PC-9 (cell line): ENCODE measurements around the gene GALNT13. TPM values are rescaled to one million over a fixed set of nuclear protein-coding genes. Genes with fewer than 3 reads are reported as not detected.

ENCODE experiments used
- BruUV-seq: library from RNA; stranded (reverse); fragments of 400-500 nt; replicated peaks from 2 replicates; lab custom pipeline; 2021; lab: Mats Ljungman, UMichigan
- CTCF ChIA-PET: fragments of 300-600 bp; sonication (Branson Sonifier 250); formaldehyde crosslinking; loops from one replicate; lab custom pipeline; 2022; ENCODE audit warnings: antibody characterized with exemption; lab: Charles Lee
- POLR2A ChIA-PET: fragments of 300-600 bp; sonication (Branson Sonifier 250); formaldehyde crosslinking; loops from one replicate; lab custom pipeline; 2022; ENCODE audit warnings: antibody characterized with exemption; ENCODE audit not compliant: unreplicated experiment; lab: Charles Lee
- DNase-seq, 2 experiments: peaks; one replicate each; pipeline versions ENCODE4 v3.0.0 to v3.0.0-alpha.2; 2015 to 2022; ENCODE audit warnings: mixed read lengths in 1 of 2
- H2AFZ ChIP-seq: fragments of 200-600 bp; sonication (generic); 2 replicates; pipeline ENCODE4 v1.8.1; 2017; ENCODE audit warnings: antibody characterized with exemption
- H3F3A ChIP-seq: fragments of 200-600 bp; sonication (generic); 2 replicates; pipeline ENCODE4 v1.8.1; 2017; ENCODE audit warnings: antibody characterized with exemption, mild to moderate bottlenecking, low read depth; ENCODE audit not compliant: insufficient read depth
- H3K27ac ChIP-seq: fragments of 200-600 bp; sonication (generic); 2 replicates; pipeline ENCODE4 v1.6.1; 2016; ENCODE audit warnings: mixed run types
- H3K27me3 ChIP-seq: fragments of 200-600 bp; sonication (generic); 2 replicates; pipeline ENCODE4 v1.6.1; 2016; ENCODE audit warnings: low read depth, mixed run types; ENCODE audit not compliant: insufficient read depth
- H3K36me3 ChIP-seq: fragments of 200-600 bp; sonication (generic); 2 replicates; pipeline ENCODE4 v1.6.1; 2016; ENCODE audit warnings: low read depth, mixed run types
- H3K4me1 ChIP-seq: fragments of 200-600 bp; sonication (generic); replicated peaks from 2 replicates; pipeline ENCODE4 v1.6.1; 2016; ENCODE audit warnings: mixed run types; ENCODE audit not compliant: insufficient read depth
- H3K4me2 ChIP-seq: fragments of 200-600 bp; sonication (generic); 2 replicates; pipeline ENCODE4 v1.6.1; 2017; ENCODE audit warnings: mixed run types
- H3K4me3 ChIP-seq: fragments of 200-600 bp; sonication (generic); 2 replicates; pipeline ENCODE4 v1.6.1; 2016; ENCODE audit warnings: mixed run types
- H3K79me2 ChIP-seq: fragments of 200-600 bp; sonication (generic); 2 replicates; pipeline ENCODE4 v1.6.1; 2017; ENCODE audit warnings: low read depth, mixed run types
- H3K9me2 ChIP-seq: fragments of 200-600 bp; sonication (generic); 2 replicates; pipeline ENCODE4 v1.8.1; 2017; ENCODE audit warnings: mild to moderate bottlenecking; ENCODE audit not compliant: insufficient read depth
- H3K9me3 ChIP-seq: fragments of 200-600 bp; sonication (generic); 2 replicates; pipeline ENCODE4 v1.8.1; 2016; ENCODE audit warnings: low read depth; ENCODE audit not compliant: insufficient read depth
- H4K20me1 ChIP-seq: fragments of 200-600 bp; sonication (generic); 2 replicates; pipeline ENCODE4 v1.8.1; 2017; ENCODE audit not compliant: insufficient read depth
- CTCF ChIP-seq: fragments of 200-600 bp; sonication (generic); conservative IDR thresholded peaks from 2 replicates; pipeline ENCODE4 v1.6.1; 2017; ENCODE audit warnings: mixed run types, antibody characterized with exemption, mild to moderate bottlenecking, moderate library complexity
- EZH2 ChIP-seq: fragments of 200-600 bp; sonication (generic); IDR thresholded peaks from 2 replicates; pipeline ENCODE4 v1.8.0; 2017; ENCODE audit warnings: antibody characterized with exemption, low read depth
- intact Hi-C: fragments of 100-400 bp; cut with micrococcal nuclease; formaldehyde crosslinking; loops from one replicate; pipeline ENCODE4 v1.10.0; 2022; ENCODE audit not compliant: unreplicated experiment
- total RNA-seq: library from RNA; stranded (reverse); gene quantifications from 2 replicates; pipeline ENCODE4 v1.2.3, GENCODE V29; 2021

GALNT13 gene
- total RNA-seq, 1 experiment from 2014 or later = 3.6 TPM

- no peak for TF ChIP-seq EZH2
- TF ChIP-seq CTCF = no peak
- Histone ChIP-seq H3K4me2 (no peak overlapping the region), H3K27me3 (no peaks in the 10 kb centered on the region), H3K9me2 (no peaks in the 10 kb centered on the region), H2AFZ (no peak overlapping the region), H3K9me3 (no peaks in the 10 kb centered on the region), H4K20me1 (no peaks in the 10 kb centered on the region), H3K36me3 (no peaks in the 10 kb centered on the region), H3K4me1 (no peaks in the 10 kb centered on the region), H3K27ac (no peak overlapping the region), H3K4me3 (no peak overlapping the region), H3K79me2 (no peaks in the 10 kb centered on the region), H3F3A (no peaks in the 10 kb centered on the region)
- BruUV-seq = no TSS peak
- DNase-seq = no peak
- ChIA-PET CTCF (no interaction called here), POLR2A (no interaction called here)
- intact Hi-C loops = no loop called here
These were observed 74.3 kb downstream of the GALNT13 start for GRCh38 chr2:153946036-153946435.

GRCh38 chr2:153953761-153954160, 82.0 kb downstream of the GALNT13 start:
- H3F3A ChIP-seq = no peaks in the 10 kb centered on the region
- no peak overlapping the region for H3K4me2 ChIP-seq
- no peaks in the 10 kb centered on the region for H3K27me3 ChIP-seq
- TF ChIP-seq CTCF (no peak), EZH2 (no peak)
- H3K9me2 ChIP-seq = no peaks in the 10 kb centered on the region
- H3K9me3 ChIP-seq = no peaks in the 10 kb centered on the region
- intact Hi-C loops = no loop called here
- H3K27ac ChIP-seq = no peak overlapping the region
- no peak for DNase-seq
- H3K4me1 ChIP-seq = no peaks in the 10 kb centered on the region
- BruUV-seq = no TSS peak
- no peaks in the 10 kb centered on the region for H3K79me2 ChIP-seq
- H4K20me1 ChIP-seq = no peaks in the 10 kb centered on the region
- H2AFZ ChIP-seq = no peak overlapping the region
- no peaks in the 10 kb centered on the region for H3K36me3 ChIP-seq
- CTCF ChIA-PET = no interaction called here
- POLR2A ChIA-PET = no interaction called here
- H3K4me3 ChIP-seq = no peak overlapping the region

GRCh38 chr2:153963256-153963655, 91.5 kb downstream of the GALNT13 start:
- Histone ChIP-seq H3K27me3 (no peaks in the 10 kb centered on the region), H3K36me3 (no peaks in the 10 kb centered on the region), H3K9me3 (no peaks in the 10 kb centered on the region), H3K9me2 (no peaks in the 10 kb centered on the region), H3K4me2 (no peak overlapping the region), H3K4me3 (no peak overlapping the region), H2AFZ (no peak overlapping the region), H3K79me2 (no peaks in the 10 kb centered on the region), H3K27ac (no peak overlapping the region), H3K4me1 (no peaks in the 10 kb centered on the region), H4K20me1 (no peaks in the 10 kb centered on the region), H3F3A (no peaks in the 10 kb centered on the region)
- CTCF ChIA-PET = no interaction called here
- POLR2A ChIA-PET = no interaction called here
- no TSS peak for BruUV-seq
- intact Hi-C loops = no loop called here
- no peak for DNase-seq
- no peak for TF ChIP-seq EZH2

- CTCF ChIA-PET = no interaction called here
- no TSS peak for BruUV-seq
- no peak overlapping the region for H2AFZ ChIP-seq
- H3K9me2 ChIP-seq = no peaks in the 10 kb centered on the region
- H4K20me1 ChIP-seq = no peaks in the 10 kb centered on the region
- H3K79me2 ChIP-seq = no peaks in the 10 kb centered on the region
- no peaks in the 10 kb centered on the region for H3K27me3 ChIP-seq
- POLR2A ChIA-PET = no interaction called here
- no peaks in the 10 kb centered on the region for H3F3A ChIP-seq
- H3K4me1 ChIP-seq = no peaks in the 10 kb centered on the region
- DNase-seq = no peak
- H3K36me3 ChIP-seq = no peaks in the 10 kb centered on the region
- no peaks in the 10 kb centered on the region for H3K9me3 ChIP-seq
- no peak overlapping the region for H3K27ac ChIP-seq
- TF ChIP-seq EZH2 = no peak
- no peak for TF ChIP-seq CTCF
- H3K4me3 ChIP-seq = no peak overlapping the region
- H3K4me2 ChIP-seq = no peak overlapping the region
- intact Hi-C loops = no loop called here
These were observed 95.7 kb downstream of the GALNT13 start for GRCh38 chr2:153967248-153967973.
